Right cardiac atrium (tissue), 5 donors: Measurements from ENCODE around the gene SCN5A. TPM values are rescaled to one million over a fixed set of nuclear protein-coding genes. Genes with fewer than 3 reads are reported as not detected.
A peak's percentile ranks its signal among the peaks of the same experiment; 100 is the strongest.

Source experiments
- ATAC-seq, 2 donors: fragments of 200-7000 bp; cut with Tn5 transposase; one replicate each; pipeline versions ENCODE4 v1.8.0 to v1.9.1; 2020; ENCODE audit warnings: moderate library complexity in 2 of 2, mild to moderate bottlenecking in 1 of 2
- DNase-seq, 3 donors: peaks; one replicate each; pipeline ENCODE4 v3.0.0-alpha.2; 2020
- H3K27ac ChIP-seq: one replicate; pipeline ENCODE4 v1.5.1; 2013; ENCODE audit warnings: mild to moderate bottlenecking, low read length, control low read depth, moderate library complexity
- H3K27me3 ChIP-seq: one replicate; pipeline ENCODE4 v1.6.1; 2013; ENCODE audit not compliant: control insufficient read depth, insufficient read depth
- H3K4me1 ChIP-seq: one replicate; pipeline ENCODE4 v1.6.1; 2013; ENCODE audit warnings: low read length; ENCODE audit not compliant: control insufficient read depth, insufficient read depth
- H3K4me3 ChIP-seq: one replicate; pipeline ENCODE4 v1.5.1; 2013; ENCODE audit warnings: low read length, control low read depth
- H3K9me3 ChIP-seq: one replicate; pipeline ENCODE4 v1.6.1; 2013; ENCODE audit warnings: low read length; ENCODE audit not compliant: control insufficient read depth
- WGBS: extraction: QIAGEN DNeasy Blood & Tissue Kit; methylation state at CpG from one replicate; pipeline ENCODE4 v1.1.7; 2013; 5-methylcytosine and 5-hydroxymethylcytosine counted together
- intact Hi-C, 4 donors: fragments of 100-400 bp; cut with DNase I; formaldehyde crosslinking; loops; one replicate each; pipeline versions ENCODE4 v1.11.0 to v1.14.0; 2022 to 2023
- polyA plus RNA-seq: library from polyadenylated mRNA; stranded (reverse); fragments of 200-250 nt; gene quantifications from one replicate; pipeline ENCODE4 v1.2.3, GENCODE V29; 2013
- total RNA-seq, 4 donors: library from RNA; stranded (reverse); fragmentation: NEBNext Ultra II Directional; extraction: Animal tissue kit (Norgen Biotek cat#: 25700); gene quantifications; one replicate each; pipeline ENCODE4 v1.2.1, GENCODE V29; 2021
- donor health status: healthy with polysubstance abuse.
- donor health status: DM: no; HTN: yes; CAD: no.
- donor health status: DM: no; HTN: no; CAD: no.
- donor health status: DM: no; HTN: yes; CAD: no; lungs with severe emphysema.
- donor health status: DM: yes; HTN: yes; CAD: no.

Gene SCN5A
- total and polyA plus RNA-seq, 5 donors: 69.0 to 202 (median 134) TPM

- Histone ChIP-seq H3K4me1 (no peaks in the 10 kb centered on the region), H3K27ac (peak overlapping the region; percentile 24), H3K9me3 (no peaks in the 10 kb centered on the region), H3K4me3 (no peak overlapping the region), H3K27me3 (no peaks in the 10 kb centered on the region)
- WGBS: 70% methylated on average over 17 of the region's 17 CpGs
- ATAC-seq (no peak), DNase-seq (peak in 1 of 3 donors; percentile 55)
- intact Hi-C loops: no loop called here
These were observed 101.1 kb downstream of the SCN5A start for GRCh38 chr3:38548154-38548931.

GRCh38 chr3:38545983-38546382, 103.5 kb downstream of the SCN5A start:
- 89% methylated on average over 4 of the region's 4 CpGs for WGBS
- Histone ChIP-seq H3K27me3 (no peaks in the 10 kb centered on the region), H3K27ac (no peak overlapping the region), H3K4me1 (peaks cover 3% of the 10 kb centered on the region), H3K9me3 (no peaks in the 10 kb centered on the region), H3K4me3 (no peak overlapping the region)
- ATAC-seq: no peak
- DNase-seq: no peak
- intact Hi-C loops: no loop called here

GRCh38 chr3:38545550-38545949, 103.9 kb downstream of the SCN5A start:
- intact Hi-C loops: no loop called here
- DNase-seq (no peak), ATAC-seq (no peak)
- H3K9me3 ChIP-seq: no peaks in the 10 kb centered on the region
- H3K4me1 ChIP-seq: peaks cover 3% of the 10 kb centered on the region
- no peak overlapping the region for H3K27ac ChIP-seq
- WGBS: 88% methylated on average over 1 of the region's 1 CpG
- no peak overlapping the region for H3K4me3 ChIP-seq
- no peaks in the 10 kb centered on the region for H3K27me3 ChIP-seq

- H3K9me3 ChIP-seq: no peaks in the 10 kb centered on the region
- intact Hi-C loops: no loop called here
- ATAC-seq (no peak), DNase-seq (peak in 1 of 3 donors; percentile 37)
- H3K4me3 ChIP-seq: no peak overlapping the region
- peaks cover 3% of the 10 kb centered on the region for H3K4me1 ChIP-seq
- 97% methylated on average over 3 of the region's 3 CpGs for WGBS
- H3K27me3 ChIP-seq: no peaks in the 10 kb centered on the region
- H3K27ac ChIP-seq: peak overlapping the region; percentile 52
These were observed 104.6 kb downstream of the SCN5A start for GRCh38 chr3:38544926-38545325.

GRCh38 chr3:38543586-38543985, 105.9 kb downstream of the SCN5A start:
- ATAC-seq: peak; percentile 75 to 85
- Histone ChIP-seq H3K27ac (peak overlapping the region; percentile 62), H3K27me3 (no peaks in the 10 kb centered on the region), H3K4me1 (peaks cover 7% of the 10 kb centered on the region), H3K9me3 (no peaks in the 10 kb centered on the region), H3K4me3 (no peak overlapping the region)
- 37% methylated on average over 7 of the region's 7 CpGs for WGBS
- DNase-seq: peak; percentile 76 to 88 (median 87)
- intact Hi-C loops: no loop called here

- Histone ChIP-seq H3K27ac (peak overlapping the region; percentile 89), H3K9me3 (no peaks in the 10 kb centered on the region), H3K4me1 (peaks cover 10% of the 10 kb centered on the region), H3K4me3 (no peak overlapping the region), H3K27me3 (no peaks in the 10 kb centered on the region)
- intact Hi-C loops: no loop called here
- peak in 1 of 3 donors; percentile 57 for DNase-seq
- WGBS: 46% methylated on average over 16 of the region's 16 CpGs
- ATAC-seq: peak in 1 of 2 donors; percentile 24
These were observed 106.8 kb downstream of the SCN5A start for GRCh38 chr3:38542401-38543298.

GRCh38 chr3:38541806-38542205, 107.7 kb downstream of the SCN5A start:
- Histone ChIP-seq H3K4me1 (peaks cover 13% of the 10 kb centered on the region), H3K27ac (peak overlapping the region; percentile 89), H3K9me3 (no peaks in the 10 kb centered on the region), H3K4me3 (no peak overlapping the region), H3K27me3 (no peaks in the 10 kb centered on the region)
- DNase-seq (peak; percentile 61 to 74 (median 69)), ATAC-seq (peak; percentile 17 to 69)
- intact Hi-C loops: no loop called here
- WGBS: 37% methylated on average over 9 of the region's 9 CpGs

- WGBS: 65% methylated on average over 8 of the region's 8 CpGs
- H3K27me3 ChIP-seq: no peaks in the 10 kb centered on the region
- ATAC-seq (peak; percentile 17 to 22), DNase-seq (peak; percentile 60 to 85 (median 74))
- H3K9me3 ChIP-seq: no peaks in the 10 kb centered on the region
- peaks cover 13% of the 10 kb centered on the region for H3K4me1 ChIP-seq
- intact Hi-C loops: no loop called here
- H3K27ac ChIP-seq: peak overlapping the region; percentile 78
- no peak overlapping the region for H3K4me3 ChIP-seq
These were observed 110.6 kb downstream of the SCN5A start for GRCh38 chr3:38538773-38539353.

- intact Hi-C loops: no loop called here
- 73% methylated on average over 3 of the region's 3 CpGs for WGBS
- peak overlapping the region; percentile 78 for H3K27ac ChIP-seq
These were observed 112.8 kb downstream of the SCN5A start for GRCh38 chr3:38536671-38537070.

GRCh38 chr3:38534604-38535003, 114.9 kb downstream of the SCN5A start:
- H3K27ac ChIP-seq: no peak overlapping the region
- no peak for DNase-seq
- intact Hi-C loops: no loop called here
- no peaks in the 10 kb centered on the region for H3K27me3 ChIP-seq
- WGBS: 96% methylated on average over 7 of the region's 7 CpGs
- no peak overlapping the region for H3K4me3 ChIP-seq
- H3K4me1 ChIP-seq: peaks cover 9% of the 10 kb centered on the region
- ATAC-seq: no peak
- no peaks in the 10 kb centered on the region for H3K9me3 ChIP-seq

More at GRCh38 chr3:38536671-38537070, 112.8 kb downstream of the SCN5A start:
- H3K4me3 ChIP-seq: no peak overlapping the region
- DNase-seq (no peak), ATAC-seq (no peak)
- H3K9me3 ChIP-seq: no peaks in the 10 kb centered on the region
- no peaks in the 10 kb centered on the region for H3K27me3 ChIP-seq
- peaks cover 9% of the 10 kb centered on the region for H3K4me1 ChIP-seq

GRCh38 chr3:38534180-38534579, 115.3 kb downstream of the SCN5A start:
- peaks cover 9% of the 10 kb centered on the region for H3K4me1 ChIP-seq
- H3K27me3 ChIP-seq: no peaks in the 10 kb centered on the region
- intact Hi-C loops: no loop called here
- 88% methylated on average over 2 of the region's 2 CpGs for WGBS
- peak overlapping the region; percentile 34 for H3K27ac ChIP-seq
- DNase-seq (no peak), ATAC-seq (no peak)
- no peak overlapping the region for H3K4me3 ChIP-seq
- no peaks in the 10 kb centered on the region for H3K9me3 ChIP-seq
